Naive B cell (primary cell): ENCODE data around the gene DUSP10. TPM values are rescaled to one million over a fixed set of nuclear protein-coding genes. Genes with fewer than 3 reads are reported as not detected.

Experiments used
- ATAC-seq, 2 donors: fragments of 150-1000 bp; cut with Tn5 transposase; 2 replicates each; pipeline ENCODE4 v1.10.0; 2021; ENCODE audit warnings: low read depth in 2 of 2, mild to moderate bottlenecking in 2 of 2, moderate library complexity in 2 of 2
- DNase-seq: peaks from one replicate; pipeline ENCODE4 v3.0.0; 2022
- H3K27ac Mint-ChIP-seq, 6 donors: one replicate each; pipeline ENCODE4 v1.8.0; 2020 to 2022; ENCODE audit warnings: mild to moderate bottlenecking in 6 of 6, mixed read lengths in 6 of 6, moderate library complexity in 5 of 6, inconsistent platforms in 2 of 6
- H3K27me3 Mint-ChIP-seq, 3 donors: one replicate each; pipeline ENCODE4 v1.8.0; 2021 to 2022; ENCODE audit warnings: mixed read lengths in 3 of 3, mild to moderate bottlenecking in 1 of 3
- H3K36me3 Mint-ChIP-seq, 2 donors: one replicate each; pipeline ENCODE4 v1.8.0; 2020 to 2022; ENCODE audit warnings: mixed read lengths in 2 of 2, inconsistent platforms in 1 of 2, mild to moderate bottlenecking in 1 of 2
- H3K4me1 Mint-ChIP-seq, 3 donors: one replicate each; pipeline ENCODE4 v1.8.0; 2020 to 2022; ENCODE audit warnings: mixed read lengths in 3 of 3, inconsistent platforms in 1 of 3, mild to moderate bottlenecking in 1 of 3, moderate library complexity in 1 of 3
- H3K4me3 Mint-ChIP-seq, 8 donors: one replicate each; pipeline ENCODE4 v1.8.0; 2020 to 2022; ENCODE audit warnings: mild to moderate bottlenecking in 8 of 8, mixed read lengths in 8 of 8, moderate library complexity in 8 of 8, inconsistent platforms in 2 of 8
- H3K9me3 Mint-ChIP-seq, 7 donors: one replicate each; pipeline ENCODE4 v1.8.0; 2020 to 2022; ENCODE audit warnings: mixed read lengths in 7 of 7, mild to moderate bottlenecking in 5 of 7, inconsistent platforms in 2 of 7, moderate library complexity in 1 of 7
- polyA plus RNA-seq, 6 donors: library from polyadenylated mRNA; unstranded; fragments of 300-500 nt; fragmentation: Illumina TruSeq; gene quantifications; one replicate each; pipeline ENCODE4 v1.2.3, GENCODE V29; 2021; ENCODE audit warnings: low read depth in 6 of 6

The DUSP10 gene
- 10 to 100 TPM in 3 of 6 donors, 1 to 10 TPM in 3; 2.7 to 23.1 (median 10.0) TPM for polyA plus RNA-seq

DNA sequence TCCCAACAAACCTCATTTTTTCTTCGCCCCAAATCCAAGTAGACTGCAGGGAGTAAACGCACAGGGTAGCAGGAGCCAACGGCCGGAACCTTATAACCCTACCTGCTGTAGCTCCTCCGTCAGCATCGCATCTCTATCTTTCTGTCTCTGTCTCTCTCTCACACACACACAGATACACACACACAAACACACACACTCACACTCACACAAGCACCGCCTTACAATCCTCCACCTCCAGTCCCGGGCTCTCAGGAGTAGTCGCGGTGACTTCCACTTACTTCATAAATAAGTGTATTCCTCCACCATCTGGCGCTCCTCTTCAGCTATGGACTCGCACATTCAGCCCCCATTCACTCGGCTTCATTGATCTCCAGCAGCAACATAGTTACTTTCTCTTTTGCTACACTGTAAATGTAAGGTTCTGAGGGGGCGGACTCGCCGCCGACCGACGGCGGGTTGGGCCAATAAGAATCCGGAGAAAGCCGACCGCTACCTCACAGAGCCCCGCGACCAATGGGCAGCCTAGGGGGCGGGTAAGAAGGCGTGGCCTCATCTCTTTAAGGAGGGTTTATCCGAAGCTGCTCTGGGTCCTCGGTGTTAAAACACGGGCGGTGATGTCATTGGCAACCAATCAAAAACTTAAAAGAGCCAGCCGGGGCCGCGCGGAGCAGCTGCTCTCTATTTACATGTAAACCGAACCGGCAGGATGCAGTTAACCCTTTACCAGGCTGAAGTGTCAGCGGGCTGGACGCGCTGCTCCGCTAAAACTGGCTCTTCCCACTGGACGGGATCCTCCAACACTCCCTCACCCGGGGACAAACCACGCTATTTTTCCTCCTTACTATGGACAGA lies at the start of gene DUSP10:
Gene DUSP10 (minus strand): TSS at position 387 of the 852 bp plus-strand sequence. CDS start 2,345 bp downstream, outside the sequence.
- Mint-ChIP-seq H3K27ac (peak within 1 kb of the TSS in 1 of 6 donors; percentile 62), H3K4me3 (peak within 1 kb of the TSS in 1 of 8 donors; percentile 84), H3K36me3 (peaks cover 11 to 13% of the 10 kb centered on the region in 2 donors), H3K27me3 (no peaks in the 10 kb centered on the region), H3K9me3 (no peaks in the 10 kb centered on the region), H3K4me1 (peaks cover 12 to 30% (median 18%) of the 10 kb centered on the region in 3 donors)
- DNase-seq (peak; percentile 99), ATAC-seq (peak; percentile 72 to 73)

- DNase-seq (no peak), ATAC-seq (no peak)
- peak overlapping the region in 1 of 6 donors; percentile 65 for H3K27ac Mint-ChIP-seq
- no peak overlapping the region for H3K4me3 Mint-ChIP-seq
- peaks cover 27 to 37% (median 36%) of the 10 kb centered on the region in 3 donors for H3K4me1 Mint-ChIP-seq
- H3K27me3 Mint-ChIP-seq, result no peaks in the 10 kb centered on the region
- no peaks in the 10 kb centered on the region for H3K9me3 Mint-ChIP-seq
- H3K36me3 Mint-ChIP-seq, result no peaks in the 10 kb centered on the region
Measured at GRCh38 chr1:221788466-221788865, 46.6 kb upstream of the DUSP10 start.

DNA sequence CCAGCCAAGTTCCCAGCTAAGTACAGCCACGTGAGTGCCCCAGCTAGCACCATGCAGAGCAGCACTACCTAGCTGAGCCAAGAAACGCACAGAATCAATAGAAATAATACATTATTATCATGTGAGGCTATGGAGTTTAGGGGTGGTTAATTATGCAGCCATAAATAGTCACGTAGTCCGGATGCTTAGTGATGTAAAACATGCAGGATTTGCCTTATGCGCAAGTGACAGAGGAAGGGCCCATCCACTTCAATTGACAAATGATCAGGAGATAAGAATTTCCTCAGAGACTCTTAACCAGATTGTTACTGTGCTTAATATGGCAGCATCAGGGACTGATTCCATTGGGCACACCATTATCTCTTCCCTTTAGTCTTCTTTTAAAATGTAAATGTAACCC lies 44.8 kb upstream of the DUSP10 start:
- no peaks in the 10 kb centered on the region for H3K27me3 Mint-ChIP-seq
- ATAC-seq, result no peak
- peaks cover 14 to 33% (median 24%) of the 10 kb centered on the region in 3 donors for H3K4me1 Mint-ChIP-seq
- H3K27ac Mint-ChIP-seq, result peak overlapping the region in 1 of 6 donors; percentile 33
- H3K9me3 Mint-ChIP-seq, result no peaks in the 10 kb centered on the region
- H3K36me3 Mint-ChIP-seq, result no peaks in the 10 kb centered on the region
- DNase-seq, result no peak
- H3K4me3 Mint-ChIP-seq, result no peak overlapping the region

- ATAC-seq (peak; percentile 87), DNase-seq (no peak)
- H3K9me3 Mint-ChIP-seq, result no peaks in the 10 kb centered on the region
- H3K36me3 Mint-ChIP-seq, result no peaks in the 10 kb centered on the region
- peak overlapping the region in 2 of 6 donors; percentile 34 to 53 for H3K27ac Mint-ChIP-seq
- peaks cover 32 to 55% (median 48%) of the 10 kb centered on the region in 3 donors for H3K4me1 Mint-ChIP-seq
- peak overlapping the region in 4 of 8 donors; percentile 26 to 62 (median 53) for H3K4me3 Mint-ChIP-seq
- H3K27me3 Mint-ChIP-seq, result no peaks in the 10 kb centered on the region
Measured at GRCh38 chr1:221783936-221784335, 42.0 kb upstream of the DUSP10 start.

DNA sequence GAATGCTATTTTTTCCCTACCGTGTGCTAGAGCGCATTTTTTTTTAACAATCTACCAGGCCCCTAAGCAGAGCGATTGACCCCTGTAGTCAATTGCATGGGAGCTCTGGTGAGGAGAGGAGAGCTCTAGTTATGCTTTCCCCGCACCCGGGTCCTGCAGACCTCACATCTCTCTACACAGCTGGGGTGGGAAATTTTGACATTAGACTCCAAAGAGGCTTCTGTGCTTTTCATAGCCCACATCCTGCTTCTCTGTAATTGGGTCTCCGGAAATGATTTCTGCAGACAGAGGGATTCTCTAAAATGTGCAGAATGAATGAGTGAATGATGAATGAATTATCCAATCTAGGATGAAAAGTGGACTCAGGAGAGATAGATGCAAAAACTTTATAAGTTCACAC lies 41.5 kb upstream of the DUSP10 start:
- Mint-ChIP-seq H3K4me1 (peaks cover 37 to 60% (median 49%) of the 10 kb centered on the region in 3 donors), H3K36me3 (no peaks in the 10 kb centered on the region), H3K27ac (peak overlapping the region in 3 of 6 donors; percentile 34 to 59 (median 53)), H3K4me3 (peak overlapping the region in 5 of 8 donors; percentile 25 to 62 (median 29)), H3K27me3 (no peaks in the 10 kb centered on the region), H3K9me3 (no peaks in the 10 kb centered on the region)
- DNase-seq (no peak), ATAC-seq (peak in 1 of 2 donors; percentile 8)

DNA sequence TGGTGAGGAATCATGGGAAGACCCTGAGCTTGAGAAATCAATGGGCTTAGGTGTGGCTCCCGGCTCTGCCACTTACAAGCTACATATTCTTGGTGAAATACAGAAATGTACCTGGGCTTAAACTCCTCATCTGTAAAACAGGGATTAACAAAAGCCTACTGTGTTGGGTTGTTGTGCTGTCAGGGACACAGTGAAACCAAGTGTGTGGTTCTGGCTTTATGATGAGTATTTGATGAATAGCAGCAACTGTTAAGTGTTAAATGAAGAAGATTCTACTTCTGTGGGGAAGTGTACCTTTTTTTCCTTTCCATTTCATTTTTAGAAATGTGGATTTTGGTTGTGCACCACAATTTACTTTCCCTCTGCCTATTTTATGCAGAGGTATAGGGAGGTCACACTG lies 41.1 kb upstream of the DUSP10 start:
- peak overlapping the region in 3 of 8 donors; percentile 17 to 59 (median 29) for H3K4me3 Mint-ChIP-seq
- no peaks in the 10 kb centered on the region for H3K27me3 Mint-ChIP-seq
- H3K27ac Mint-ChIP-seq, result no peak overlapping the region
- no peak for ATAC-seq
- no peaks in the 10 kb centered on the region for H3K9me3 Mint-ChIP-seq
- no peaks in the 10 kb centered on the region for H3K36me3 Mint-ChIP-seq
- peaks cover 42 to 65% (median 54%) of the 10 kb centered on the region in 3 donors for H3K4me1 Mint-ChIP-seq
- DNase-seq, result no peak

GRCh38 chr1:221782477-221782876 lies 40.6 kb upstream of the DUSP10 start:
- no peak for DNase-seq
- Mint-ChIP-seq H3K27me3 (no peaks in the 10 kb centered on the region), H3K4me1 (peaks cover 43 to 70% (median 56%) of the 10 kb centered on the region in 3 donors), H3K4me3 (no peak overlapping the region), H3K27ac (no peak overlapping the region), H3K36me3 (no peaks in the 10 kb centered on the region), H3K9me3 (no peaks in the 10 kb centered on the region)
- ATAC-seq, result no peak

DNA sequence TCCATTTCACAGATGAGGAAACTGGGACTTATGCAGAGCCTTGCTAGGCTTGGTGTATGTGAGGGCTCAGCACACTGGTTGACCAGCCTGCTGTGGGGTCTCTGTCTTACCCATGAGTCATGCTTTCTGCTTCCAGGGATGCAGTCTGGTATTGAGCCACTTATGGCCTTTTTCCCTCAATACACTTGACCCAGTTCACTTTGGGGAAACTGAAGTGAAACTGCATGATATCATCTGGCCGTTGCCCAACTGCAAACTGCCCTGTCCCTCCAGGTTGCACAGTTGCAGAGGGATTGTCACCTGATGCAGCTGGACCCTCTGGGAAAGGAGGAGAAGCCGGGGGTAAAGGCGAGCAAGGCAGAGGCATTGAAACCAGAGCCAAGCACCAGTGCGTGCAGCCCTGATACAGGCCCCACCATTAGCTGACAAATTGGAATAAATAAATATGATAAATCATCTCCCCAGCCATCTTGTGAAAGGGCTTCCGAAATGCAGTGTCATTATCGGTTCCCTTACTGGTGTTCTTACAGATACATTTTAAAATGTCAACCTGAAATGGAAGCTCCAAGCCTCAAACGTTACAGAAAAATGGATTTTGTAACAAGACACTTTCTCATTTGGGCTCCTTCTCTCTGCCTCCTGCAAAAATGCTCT lies 39.3 kb upstream of the DUSP10 start:
- Mint-ChIP-seq H3K36me3 (no peaks in the 10 kb centered on the region), H3K4me3 (no peak overlapping the region), H3K27me3 (no peaks in the 10 kb centered on the region), H3K9me3 (no peaks in the 10 kb centered on the region), H3K27ac (peak overlapping the region in 1 of 6 donors; percentile 27), H3K4me1 (peaks cover 50 to 80% (median 67%) of the 10 kb centered on the region in 3 donors)
- ATAC-seq, result no peak
- DNase-seq, result no peak

DNA sequence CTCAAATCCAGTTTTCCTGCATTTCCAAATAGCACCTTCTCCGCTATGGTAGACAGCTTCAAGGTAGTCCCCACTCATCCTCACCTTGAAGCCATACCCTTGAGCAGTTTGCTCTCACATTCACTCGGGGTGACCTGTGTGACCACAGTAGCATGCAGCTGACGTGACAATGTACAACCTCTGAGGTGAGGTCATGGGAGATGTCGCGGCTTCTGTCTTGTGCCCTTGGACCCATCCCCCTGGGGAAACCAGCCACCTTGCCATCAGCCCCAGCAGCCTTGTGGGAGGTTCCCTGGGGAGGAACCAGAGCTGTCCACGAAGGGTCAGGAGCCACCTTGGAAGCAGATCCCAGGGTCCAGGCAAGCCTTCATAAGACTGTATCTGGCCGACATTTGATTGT lies 38.3 kb upstream of the DUSP10 start:
- Mint-ChIP-seq H3K4me3 (peak overlapping the region in 4 of 8 donors; percentile 16 to 78 (median 32)), H3K4me1 (peaks cover 55 to 89% (median 73%) of the 10 kb centered on the region in 3 donors), H3K27ac (peak overlapping the region in 3 of 6 donors; percentile 56 to 100 (median 81)), H3K36me3 (no peaks in the 10 kb centered on the region), H3K9me3 (no peaks in the 10 kb centered on the region), H3K27me3 (no peaks in the 10 kb centered on the region)
- DNase-seq, result no peak
- no peak for ATAC-seq

GRCh38 chr1:221779771-221780170 lies 37.9 kb upstream of the DUSP10 start:
- ATAC-seq (no peak), DNase-seq (no peak)
- Mint-ChIP-seq H3K4me3 (peak overlapping the region in 2 of 8 donors; percentile 33 to 44), H3K9me3 (no peaks in the 10 kb centered on the region), H3K4me1 (peaks cover 55 to 89% (median 73%) of the 10 kb centered on the region in 3 donors), H3K27ac (peak overlapping the region in 5 of 6 donors; percentile 44 to 100 (median 81)), H3K27me3 (no peaks in the 10 kb centered on the region), H3K36me3 (no peaks in the 10 kb centered on the region)

- peak overlapping the region; percentile 81 to 100 (median 95) for H3K27ac Mint-ChIP-seq
- H3K4me1 Mint-ChIP-seq, result peaks cover 48 to 77% (median 66%) of the 10 kb centered on the region in 3 donors
Measured at GRCh38 chr1:221778535-221779142, 36.8 kb upstream of the DUSP10 start.

DNA sequence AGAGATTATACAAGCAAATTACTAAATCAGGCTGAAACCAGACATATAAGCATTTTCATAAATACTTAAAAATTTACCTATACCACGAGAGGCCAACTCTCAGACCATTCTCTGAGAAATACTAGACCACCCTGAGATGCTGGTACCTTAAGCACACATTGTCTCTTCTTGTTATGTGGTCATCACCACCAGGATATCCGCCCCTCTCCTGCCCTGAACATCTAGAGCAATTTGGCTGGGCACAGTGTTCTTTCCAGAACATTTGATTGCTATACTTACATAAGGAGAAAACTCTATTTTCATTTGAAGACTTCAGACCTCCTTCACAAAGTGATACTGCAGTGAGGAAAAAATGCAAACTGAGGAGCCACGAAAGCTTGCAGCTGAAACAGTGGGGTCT lies 36.2 kb upstream of the DUSP10 start:
- H3K27ac Mint-ChIP-seq, result peak overlapping the region; percentile 81 to 100 (median 95)
- ATAC-seq (no peak), DNase-seq (no peak)
- no peaks in the 10 kb centered on the region for H3K27me3 Mint-ChIP-seq
- H3K36me3 Mint-ChIP-seq, result no peaks in the 10 kb centered on the region
- H3K4me1 Mint-ChIP-seq, result peaks cover 43 to 72% (median 61%) of the 10 kb centered on the region in 3 donors
- H3K4me3 Mint-ChIP-seq, result peak overlapping the region; percentile 15 to 82 (median 65)
- H3K9me3 Mint-ChIP-seq, result no peaks in the 10 kb centered on the region

More at GRCh38 chr1:221778535-221779142, 36.8 kb upstream of the DUSP10 start:
- ATAC-seq (peak; percentile 53 to 54), DNase-seq (peak; percentile 75)
- Mint-ChIP-seq H3K4me3 (peak overlapping the region; percentile 15 to 82 (median 60)), H3K9me3 (no peaks in the 10 kb centered on the region), H3K36me3 (no peaks in the 10 kb centered on the region), H3K27me3 (no peaks in the 10 kb centered on the region)
